ENCODE measurements around the gene CCDC188.
A peak's percentile ranks its signal among the peaks of the same experiment; 100 is the strongest.

The CCDC188 gene

GRCh38 chr22:20131859-20132685 is 18.8 kb downstream of the CCDC188 start:
- no peak for DNase-seq

- DNase-seq: no peak
Observed at GRCh38 chr22:20131597-20131858, 19.3 kb downstream of the CCDC188 start, which contains the start of gene ZDHHC8. Gene ZDHHC8 (plus strand): TSS chr22:20131804. CDS start chr22:20131948, 144 bp downstream.

- DNase-seq: peak; percentile 55
Observed at GRCh38 chr22:20130731-20131596, 19.9 kb downstream of the CCDC188 start.

GRCh38 chr22:20130319-20130718 is 20.5 kb downstream of the CCDC188 start:
- no peak for DNase-seq

GRCh38 chr22:20129747-20130014 is 21.2 kb downstream of the CCDC188 start:
- no peak for DNase-seq

- DNase-seq: no peak
Observed at GRCh38 chr22:20128902-20129746, 21.7 kb downstream of the CCDC188 start.

GRCh38 chr22:20128619-20128901 is 22.3 kb downstream of the CCDC188 start:
- no peak for DNase-seq

GRCh38 chr22:20127869-20128618 is 22.8 kb downstream of the CCDC188 start:
- DNase-seq: no peak

GRCh38 chr22:20127318-20127868 is 23.5 kb downstream of the CCDC188 start:
- no peak for DNase-seq

GRCh38 chr22:20126284-20127029 is 24.4 kb downstream of the CCDC188 start:
- no peak for DNase-seq

GRCh38 chr22:20125201-20126174 is 25.4 kb downstream of the CCDC188 start:
- DNase-seq: no peak

GRCh38 chr22:20124083-20124787 is 26.6 kb downstream of the CCDC188 start:
- DNase-seq: no peak

- DNase-seq: no peak
Observed at GRCh38 chr22:20123366-20124082, 27.3 kb downstream of the CCDC188 start.

GRCh38 chr22:20121856-20122415 is 28.9 kb downstream of the CCDC188 start:
- DNase-seq: no peak

- DNase-seq: no peak
Observed at GRCh38 chr22:20118300-20119020, 32.4 kb downstream of the CCDC188 start.

GRCh38 chr22:20117633-20118299 is 33.1 kb downstream of the CCDC188 start:
- peak; percentile 31 for DNase-seq

- DNase-seq: peak; percentile 91
Observed at GRCh38 chr22:20116951-20117632, 33.8 kb downstream of the CCDC188 start, which contains the start of gene TRMT2A. Gene TRMT2A (minus strand): TSS chr22:20117226. CDS start chr22:20116906, 320 bp downstream.

All from NK-92 treated with Interleukin-12 subunit alpha and Interleukin-12 subunit beta, amount 100 ng/mL, for 24 hours (cell line).